Retinal pigment epithelial cell (primary cell): Measurements from ENCODE around the gene TENM4.

Experiments
- DNase-seq: peaks from one replicate; pipeline ENCODE4 v3.0.0-alpha.2; 2010; ENCODE audit warnings: low read depth
- H3K4me3 ChIP-seq: 2 replicates; pipeline ENCODE4 v1.5.1; 2011; ENCODE audit warnings: mild to moderate bottlenecking, low read length, control low read depth, moderate library complexity
- TF ChIP-seq, protein P1 (sequence below): conservative IDR thresholded peaks from 2 replicates; pipeline ENCODE4 v1.5.1; 2011; ENCODE audit warnings: low read depth, low read length, control low read depth, inconsistent platforms

Gene TENM4

DNA sequence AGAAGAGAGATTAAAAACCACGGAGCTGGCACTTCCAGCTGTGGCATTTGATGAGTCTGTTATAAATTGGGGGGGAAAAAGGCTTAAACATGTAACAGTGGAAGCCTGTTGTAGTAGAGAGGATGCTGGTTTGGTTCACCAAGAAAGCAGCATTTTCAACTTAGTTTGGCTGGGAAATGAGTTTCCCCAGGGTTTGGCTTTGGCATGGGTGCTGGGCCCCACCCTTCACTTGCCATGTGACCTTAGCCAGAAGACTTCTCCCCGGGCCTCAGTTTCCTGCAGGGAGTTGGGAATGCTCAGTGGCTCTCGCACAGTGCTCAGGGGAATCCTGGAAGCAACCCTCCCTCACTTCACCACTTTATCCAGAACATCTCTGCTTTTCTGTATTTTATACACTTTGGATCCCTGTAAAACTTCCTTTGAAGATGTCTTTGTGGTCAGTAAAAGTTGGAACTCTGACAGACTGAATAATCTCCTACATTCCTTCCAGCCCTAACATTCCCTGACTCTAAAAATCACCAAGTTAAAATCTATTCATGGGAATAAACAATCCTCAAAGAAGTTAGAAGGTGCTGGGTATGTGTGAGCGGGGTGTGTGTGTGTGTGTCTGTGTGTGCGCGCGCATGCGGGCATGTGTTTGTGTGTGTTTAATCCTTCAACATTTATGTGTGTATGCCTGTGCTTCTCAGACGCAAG is 166.0 kb downstream of the TENM4 start:
- peak; percentile 56 for DNase-seq
- H3K4me3 ChIP-seq = no peak overlapping the region
- TF ChIP-seq, protein P1, sequence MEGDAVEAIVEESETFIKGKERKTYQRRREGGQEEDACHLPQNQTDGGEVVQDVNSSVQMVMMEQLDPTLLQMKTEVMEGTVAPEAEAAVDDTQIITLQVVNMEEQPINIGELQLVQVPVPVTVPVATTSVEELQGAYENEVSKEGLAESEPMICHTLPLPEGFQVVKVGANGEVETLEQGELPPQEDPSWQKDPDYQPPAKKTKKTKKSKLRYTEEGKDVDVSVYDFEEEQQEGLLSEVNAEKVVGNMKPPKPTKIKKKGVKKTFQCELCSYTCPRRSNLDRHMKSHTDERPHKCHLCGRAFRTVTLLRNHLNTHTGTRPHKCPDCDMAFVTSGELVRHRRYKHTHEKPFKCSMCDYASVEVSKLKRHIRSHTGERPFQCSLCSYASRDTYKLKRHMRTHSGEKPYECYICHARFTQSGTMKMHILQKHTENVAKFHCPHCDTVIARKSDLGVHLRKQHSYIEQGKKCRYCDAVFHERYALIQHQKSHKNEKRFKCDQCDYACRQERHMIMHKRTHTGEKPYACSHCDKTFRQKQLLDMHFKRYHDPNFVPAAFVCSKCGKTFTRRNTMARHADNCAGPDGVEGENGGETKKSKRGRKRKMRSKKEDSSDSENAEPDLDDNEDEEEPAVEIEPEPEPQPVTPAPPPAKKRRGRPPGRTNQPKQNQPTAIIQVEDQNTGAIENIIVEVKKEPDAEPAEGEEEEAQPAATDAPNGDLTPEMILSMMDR = no peak

- no peak for DNase-seq
- no peak overlapping the region for H3K4me3 ChIP-seq
- TF ChIP-seq, protein P1 = no peak
Observed at GRCh38 chr11:79273781-79274180, 167.0 kb downstream of the TENM4 start.

GRCh38 chr11:79269611-79270307 is 171.1 kb downstream of the TENM4 start:
- no peak overlapping the region for H3K4me3 ChIP-seq
- TF ChIP-seq, protein P1 = no peak
- no peak for DNase-seq

DNA sequence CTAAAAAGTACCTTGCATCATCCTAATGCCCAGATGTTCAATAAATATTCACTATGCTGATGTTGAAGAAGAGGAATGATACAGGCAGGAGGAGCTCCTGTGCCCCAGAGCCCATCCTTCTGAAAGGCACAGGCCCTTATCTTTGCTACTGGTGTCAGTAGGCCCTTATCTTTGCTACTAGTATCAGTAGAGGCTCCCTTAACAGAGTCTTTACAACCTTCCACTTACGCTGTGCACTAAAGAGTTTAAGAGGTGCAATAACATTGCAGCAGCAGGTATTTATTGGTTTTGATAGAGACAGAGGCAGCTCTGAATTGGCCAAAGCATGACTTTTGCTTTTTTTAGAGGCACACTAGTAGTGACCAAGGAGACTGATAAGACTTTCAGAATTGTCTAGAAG is 174.4 kb downstream of the TENM4 start:
- no peak for DNase-seq
- H3K4me3 ChIP-seq = no peak overlapping the region
- TF ChIP-seq, protein P1 = no peak

DNA sequence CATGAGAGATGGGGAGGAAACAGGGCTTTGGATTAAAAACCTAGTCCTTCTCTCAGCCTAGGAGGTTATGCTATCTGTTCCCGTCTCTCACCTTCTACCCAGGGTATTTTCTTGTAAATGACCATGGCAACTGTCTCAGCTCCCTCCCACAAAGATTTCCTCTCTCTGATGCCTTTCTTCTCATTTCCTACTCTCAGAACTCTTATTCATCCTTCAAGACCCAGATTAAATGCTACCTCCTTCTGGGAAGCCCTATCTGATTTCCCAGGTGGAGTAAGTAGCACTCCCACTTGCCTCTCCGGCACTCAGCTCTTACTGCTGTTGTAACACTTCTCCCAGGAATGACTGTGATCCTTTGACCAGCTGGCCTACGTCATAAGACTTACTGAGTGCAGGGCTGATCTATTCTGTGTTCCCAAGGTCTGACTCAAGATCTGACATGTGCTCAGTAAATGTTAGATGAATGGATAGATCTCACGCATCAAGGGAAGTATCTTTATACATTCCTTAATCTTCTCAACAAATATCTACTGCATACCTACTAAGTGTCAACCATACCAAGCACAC is 175.0 kb downstream of the TENM4 start:
- TF ChIP-seq, protein P1 = no peak
- no peak for DNase-seq

DNA sequence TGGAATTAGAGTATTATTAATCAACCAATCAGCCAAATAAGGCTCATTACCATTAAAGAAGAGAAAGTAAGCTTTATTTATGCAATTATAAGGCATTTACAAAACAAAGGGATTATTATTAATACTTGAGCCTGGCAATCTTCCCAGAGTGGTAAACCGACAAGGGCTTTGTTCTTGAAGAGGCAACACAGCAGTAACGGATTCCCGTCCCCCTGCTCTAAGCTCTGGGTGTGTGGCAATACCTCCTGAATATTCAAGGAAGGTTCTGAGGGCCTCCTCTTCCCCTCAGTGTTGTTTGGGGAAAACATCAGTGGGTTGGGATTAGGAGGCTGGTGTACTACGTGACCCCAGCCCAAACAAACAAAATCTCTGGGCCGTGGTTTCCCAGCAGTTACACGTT is 176.5 kb downstream of the TENM4 start:
- peak; percentile 96 for DNase-seq
- TF ChIP-seq, protein P1 = no peak
- H3K4me3 ChIP-seq = no peak overlapping the region

More for the DNA sequence above, 175.0 kb downstream of the TENM4 start:
- H3K4me3 ChIP-seq = no peak overlapping the region
